A549 (cell line): ENCODE data around the gene INTS3.

ENCODE experiments used
- EP300 ChIP-seq, 2 experiments: fragments of >200 bp; sonication (Bioruptor Twin); formaldehyde crosslinking; IDR thresholded peaks; 2 replicates in 1 of 2; 3 replicates in 1 of 2; pipeline ENCODE4 v1.6.1; 2016 to 2017
- JUN ChIP-seq, 2 experiments: fragments of >200 bp; sonication (Bioruptor Twin); formaldehyde crosslinking; IDR thresholded peaks; 2 replicates in 1 of 2; 3 replicates in 1 of 2; pipeline ENCODE4 v1.6.1; 2016 to 2017
- POLR2A ChIP-seq: IDR thresholded peaks from 2 replicates; pipeline ENCODE4 v1.6.1; 2012; ENCODE audit warnings: mild to moderate bottlenecking, low read length
- RFX5 ChIP-seq: fragments of 450-650 bp; IDR thresholded peaks from 2 replicates; pipeline ENCODE4 v1.7.1; 2014; ENCODE audit warnings: antibody characterized with exemption, mild to moderate bottlenecking, moderate library complexity
- TF ChIP-seq, protein P1 (sequence below): fragments of >200 bp; sonication (Bioruptor Twin); formaldehyde crosslinking; IDR thresholded peaks from 2 replicates; pipeline ENCODE4 v1.6.1; 2016
- TF ChIP-seq, protein P2 (sequence below): fragments of >200 bp; sonication (Bioruptor Twin); formaldehyde crosslinking; IDR thresholded peaks from 3 replicates; pipeline ENCODE4 v1.5.1; 2016

DNA sequence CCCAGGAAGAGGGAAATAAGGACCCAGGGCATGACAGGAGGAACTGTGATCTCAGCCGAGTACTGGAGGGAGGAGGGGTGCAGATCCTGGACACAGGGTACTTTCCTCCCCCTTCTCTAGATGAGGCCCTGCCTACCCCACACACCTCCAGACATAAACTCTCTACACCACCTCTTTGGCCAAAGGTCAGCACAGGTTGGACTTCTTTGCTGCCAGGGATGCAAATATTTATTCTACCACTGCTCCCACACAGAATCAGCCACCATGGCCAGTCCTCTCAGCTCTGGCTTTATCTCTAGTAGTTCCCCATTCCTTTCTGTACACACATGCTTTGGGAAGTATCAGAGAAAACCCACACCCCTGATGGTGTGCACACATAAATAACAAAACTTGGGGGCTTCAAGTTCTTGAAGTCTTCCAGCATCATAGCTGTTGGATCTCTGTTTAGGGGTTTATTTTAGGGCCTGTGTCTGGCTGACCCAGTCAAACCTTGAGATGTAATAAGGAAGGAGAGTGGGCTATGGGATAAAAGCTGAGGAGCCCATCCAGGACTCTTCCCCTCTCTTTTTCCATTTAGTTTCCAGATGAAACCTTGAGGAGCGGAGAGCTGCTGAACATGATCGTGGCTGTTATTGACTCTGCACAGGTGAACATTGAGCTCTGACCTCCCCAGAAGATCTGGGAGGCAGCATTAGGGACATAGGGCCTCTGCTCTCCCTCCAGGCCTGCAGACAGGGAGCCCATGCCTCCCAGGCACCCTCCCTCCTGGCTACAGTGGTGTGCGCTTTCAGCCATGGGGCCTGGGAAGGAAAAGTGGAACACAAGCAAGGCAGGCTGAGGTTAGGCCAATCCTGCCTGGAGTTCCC is 40.7 kb downstream of the INTS3 start:
- TF ChIP-seq RFX5, result no peak
- no peak for TF ChIP-seq JUN (IDR thresholded peaks at IDR 0.05)
- no peak for TF ChIP-seq POLR2A
- no peak for TF ChIP-seq EP300 (IDR thresholded peaks at IDR 0.05)
- TF ChIP-seq, protein P1, sequence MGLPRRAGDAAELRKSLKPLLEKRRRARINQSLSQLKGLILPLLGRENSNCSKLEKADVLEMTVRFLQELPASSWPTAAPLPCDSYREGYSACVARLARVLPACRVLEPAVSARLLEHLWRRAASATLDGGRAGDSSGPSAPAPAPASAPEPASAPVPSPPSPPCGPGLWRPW, result no peak
- TF ChIP-seq, protein P2, sequence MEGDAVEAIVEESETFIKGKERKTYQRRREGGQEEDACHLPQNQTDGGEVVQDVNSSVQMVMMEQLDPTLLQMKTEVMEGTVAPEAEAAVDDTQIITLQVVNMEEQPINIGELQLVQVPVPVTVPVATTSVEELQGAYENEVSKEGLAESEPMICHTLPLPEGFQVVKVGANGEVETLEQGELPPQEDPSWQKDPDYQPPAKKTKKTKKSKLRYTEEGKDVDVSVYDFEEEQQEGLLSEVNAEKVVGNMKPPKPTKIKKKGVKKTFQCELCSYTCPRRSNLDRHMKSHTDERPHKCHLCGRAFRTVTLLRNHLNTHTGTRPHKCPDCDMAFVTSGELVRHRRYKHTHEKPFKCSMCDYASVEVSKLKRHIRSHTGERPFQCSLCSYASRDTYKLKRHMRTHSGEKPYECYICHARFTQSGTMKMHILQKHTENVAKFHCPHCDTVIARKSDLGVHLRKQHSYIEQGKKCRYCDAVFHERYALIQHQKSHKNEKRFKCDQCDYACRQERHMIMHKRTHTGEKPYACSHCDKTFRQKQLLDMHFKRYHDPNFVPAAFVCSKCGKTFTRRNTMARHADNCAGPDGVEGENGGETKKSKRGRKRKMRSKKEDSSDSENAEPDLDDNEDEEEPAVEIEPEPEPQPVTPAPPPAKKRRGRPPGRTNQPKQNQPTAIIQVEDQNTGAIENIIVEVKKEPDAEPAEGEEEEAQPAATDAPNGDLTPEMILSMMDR, result no peak
